Measurements from ENCODE around the gene PARVA. TPM values are rescaled to one million over a fixed set of nuclear protein-coding genes. Genes with fewer than 3 reads are reported as not detected.
A peak's percentile ranks its signal among the peaks of the same experiment; 100 is the strongest.

Gene PARVA
- total and polyA plus RNA-seq, 7 donors = 15.7 to 195 (median 110) TPM

- no peaks in the 10 kb centered on the region for H3K27me3 ChIP-seq
- WGBS, 2 donors = 89 to 92% methylated on average over 3 of the region's 3 CpGs
- no peak overlapping the region for H3K4me3 ChIP-seq
- no peaks in the 10 kb centered on the region for H3K36me3 ChIP-seq
- TF ChIP-seq, protein P1, sequence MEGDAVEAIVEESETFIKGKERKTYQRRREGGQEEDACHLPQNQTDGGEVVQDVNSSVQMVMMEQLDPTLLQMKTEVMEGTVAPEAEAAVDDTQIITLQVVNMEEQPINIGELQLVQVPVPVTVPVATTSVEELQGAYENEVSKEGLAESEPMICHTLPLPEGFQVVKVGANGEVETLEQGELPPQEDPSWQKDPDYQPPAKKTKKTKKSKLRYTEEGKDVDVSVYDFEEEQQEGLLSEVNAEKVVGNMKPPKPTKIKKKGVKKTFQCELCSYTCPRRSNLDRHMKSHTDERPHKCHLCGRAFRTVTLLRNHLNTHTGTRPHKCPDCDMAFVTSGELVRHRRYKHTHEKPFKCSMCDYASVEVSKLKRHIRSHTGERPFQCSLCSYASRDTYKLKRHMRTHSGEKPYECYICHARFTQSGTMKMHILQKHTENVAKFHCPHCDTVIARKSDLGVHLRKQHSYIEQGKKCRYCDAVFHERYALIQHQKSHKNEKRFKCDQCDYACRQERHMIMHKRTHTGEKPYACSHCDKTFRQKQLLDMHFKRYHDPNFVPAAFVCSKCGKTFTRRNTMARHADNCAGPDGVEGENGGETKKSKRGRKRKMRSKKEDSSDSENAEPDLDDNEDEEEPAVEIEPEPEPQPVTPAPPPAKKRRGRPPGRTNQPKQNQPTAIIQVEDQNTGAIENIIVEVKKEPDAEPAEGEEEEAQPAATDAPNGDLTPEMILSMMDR (IDR thresholded peaks at IDR 0.05) = no peak
- TF ChIP-seq EP300 (IDR thresholded peaks at IDR 0.05) = no peak
- no peak for TF ChIP-seq POLR2AphosphoS5 (IDR thresholded peaks at IDR 0.05)
- TF ChIP-seq POLR2A (IDR thresholded peaks at IDR 0.05) = no peak
- DNase-seq = no peak
- intact Hi-C loops (cut with DNase I) = loop anchor here (2.0 to 10.0 kb wide), 2 partner anchors 126 to 346 kb away; no protein-coding TSS in a partner anchor
- peak overlapping the region; percentile 70 to 84 (median 76) for H3K27ac ChIP-seq
- H3K4me1 ChIP-seq = peaks cover 0 to 56% (median 48%) of the 10 kb centered on the region in 4 donors
- H3K9me3 ChIP-seq = no peaks in the 10 kb centered on the region
These were observed 161.6 kb downstream of the PARVA start for GRCh38 chr11:12538889-12539421.

GRCh38 chr11:12539572-12539971 lies 162.2 kb downstream of the PARVA start:
- TF ChIP-seq POLR2A (IDR thresholded peaks at IDR 0.05) (no peak), POLR2AphosphoS5 (IDR thresholded peaks at IDR 0.05) (peak in 3 of 4 donors; percentile 17 to 64 (median 53)), EP300 (IDR thresholded peaks at IDR 0.05) (peak in 1 of 4 donors; percentile 40)
- TF ChIP-seq, protein P1 (IDR thresholded peaks at IDR 0.05) = no peak
- peaks cover 0 to 61% (median 53%) of the 10 kb centered on the region in 4 donors for H3K4me1 ChIP-seq
- no peak for DNase-seq
- H3K4me3 ChIP-seq = no peak overlapping the region
- H3K27me3 ChIP-seq = no peaks in the 10 kb centered on the region
- H3K27ac ChIP-seq = peak overlapping the region; percentile 70 to 84 (median 76)
- no peaks in the 10 kb centered on the region for H3K9me3 ChIP-seq
- 80 to 85% methylated on average over 4 of the region's 4 CpGs for WGBS, 2 donors
- intact Hi-C loops (cut with DNase I) = loop anchor here (2.0 to 10.0 kb wide), 2 partner anchors 127 to 345 kb away; no protein-coding TSS in a partner anchor
- no peaks in the 10 kb centered on the region for H3K36me3 ChIP-seq

DNA sequence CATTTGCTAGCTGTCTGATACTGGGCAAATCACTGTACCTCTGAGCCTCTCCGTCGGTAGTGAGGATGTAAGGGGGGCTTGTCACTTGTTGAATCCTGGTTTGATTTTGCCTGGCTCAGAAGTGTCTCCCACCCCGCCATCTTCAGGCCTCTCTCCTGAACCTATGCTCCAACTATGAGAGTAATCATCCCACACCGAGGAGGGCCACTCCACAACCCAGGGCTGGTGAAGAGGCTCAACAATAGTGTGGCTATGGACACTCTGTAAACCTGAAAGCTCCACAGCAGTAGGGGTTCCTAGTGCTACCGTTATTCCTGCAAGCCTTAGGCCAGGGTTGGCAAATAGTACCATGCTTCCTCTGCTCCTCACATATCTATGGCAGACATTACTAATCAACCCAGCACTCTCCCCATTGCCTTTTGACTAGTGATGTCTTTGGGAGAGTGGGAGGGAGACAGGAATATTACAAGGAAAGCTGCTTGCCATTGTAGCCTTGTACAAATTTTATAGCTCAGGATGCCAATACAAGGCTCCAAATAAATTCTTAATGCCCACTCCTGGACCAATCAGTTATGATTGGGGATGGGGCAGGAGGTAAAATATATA lies 162.8 kb downstream of the PARVA start:
- DNase-seq = no peak
- Histone ChIP-seq H3K4me1 (peaks cover 0 to 61% (median 54%) of the 10 kb centered on the region in 4 donors), H3K9me3 (no peaks in the 10 kb centered on the region), H3K36me3 (no peaks in the 10 kb centered on the region), H3K27me3 (no peaks in the 10 kb centered on the region), H3K27ac (peak overlapping the region; percentile 70 to 84 (median 76)), H3K4me3 (no peak overlapping the region)
- WGBS, 2 donors = 78 to 91% methylated on average over 5 of the region's 5 CpGs
- no peak for TF ChIP-seq EP300 (IDR thresholded peaks at IDR 0.05)
- peak in 1 of 4 donors; percentile 36 for TF ChIP-seq POLR2AphosphoS5 (IDR thresholded peaks at IDR 0.05)
- TF ChIP-seq, protein P1 (IDR thresholded peaks at IDR 0.05) = no peak
- no peak for TF ChIP-seq POLR2A (IDR thresholded peaks at IDR 0.05)
- intact Hi-C loops (cut with DNase I) = loop anchor here (5.0 kb wide), 1 partner anchor 132 kb away; the partner anchor contains the start of gene TEAD1

DNA sequence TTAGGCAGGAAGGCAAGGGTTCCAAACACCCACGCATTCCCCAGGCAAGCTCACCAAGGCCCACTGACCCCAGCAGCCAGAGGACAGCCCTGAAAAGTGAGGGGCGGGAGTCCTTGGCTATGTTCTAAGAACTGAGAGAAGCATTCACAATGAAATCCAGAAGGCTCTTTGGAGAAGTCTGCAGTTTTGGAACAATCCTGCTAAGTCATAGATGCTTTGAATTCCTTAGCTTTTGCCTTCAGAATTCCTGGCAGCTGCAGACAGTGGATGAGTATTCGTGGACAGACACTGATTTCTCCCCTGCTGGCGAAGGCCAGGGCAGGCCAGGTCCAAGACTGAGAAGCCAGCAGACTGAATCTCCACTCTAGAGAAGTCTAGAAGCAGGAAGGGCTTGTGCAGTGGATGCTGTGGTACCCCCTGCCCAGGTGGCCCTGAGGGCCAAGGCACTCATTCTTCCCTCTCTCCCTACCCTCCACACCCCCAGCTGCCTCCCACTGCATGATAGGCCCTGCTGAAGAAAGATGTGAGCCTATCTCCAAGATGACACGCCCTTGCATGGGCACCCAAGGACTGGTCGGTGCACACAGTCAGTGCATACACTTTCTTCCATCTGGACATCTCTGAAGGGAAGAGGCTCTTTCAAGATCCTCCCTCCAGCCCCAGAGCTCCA lies 163.7 kb downstream of the PARVA start:
- intact Hi-C loops (cut with DNase I) = loop anchor here (5.0 kb wide), 1 partner anchor 131 kb away; the partner anchor contains the start of gene TEAD1
- Histone ChIP-seq H3K4me3 (no peak overlapping the region), H3K9me3 (no peaks in the 10 kb centered on the region), H3K4me1 (peaks cover 0 to 61% (median 54%) of the 10 kb centered on the region in 4 donors), H3K36me3 (no peaks in the 10 kb centered on the region), H3K27ac (peak overlapping the region; percentile 70 to 84 (median 76)), H3K27me3 (no peaks in the 10 kb centered on the region)
- WGBS, 2 donors = 77 to 80% methylated on average over 6 of the region's 6 CpGs
- peak; percentile 83 for DNase-seq
- TF ChIP-seq POLR2A (IDR thresholded peaks at IDR 0.05) = no peak
- TF ChIP-seq, protein P1 (IDR thresholded peaks at IDR 0.05) = peak in 2 of 4 experiments; percentile 19 to 20
- TF ChIP-seq EP300 (IDR thresholded peaks at IDR 0.05) = no peak
- TF ChIP-seq POLR2AphosphoS5 (IDR thresholded peaks at IDR 0.05) = peak in 1 of 4 donors; percentile 34

All from sigmoid colon (tissue), 7 donors.